ENCODE data around the gene RAB7B.

Gene RAB7B

DNA sequence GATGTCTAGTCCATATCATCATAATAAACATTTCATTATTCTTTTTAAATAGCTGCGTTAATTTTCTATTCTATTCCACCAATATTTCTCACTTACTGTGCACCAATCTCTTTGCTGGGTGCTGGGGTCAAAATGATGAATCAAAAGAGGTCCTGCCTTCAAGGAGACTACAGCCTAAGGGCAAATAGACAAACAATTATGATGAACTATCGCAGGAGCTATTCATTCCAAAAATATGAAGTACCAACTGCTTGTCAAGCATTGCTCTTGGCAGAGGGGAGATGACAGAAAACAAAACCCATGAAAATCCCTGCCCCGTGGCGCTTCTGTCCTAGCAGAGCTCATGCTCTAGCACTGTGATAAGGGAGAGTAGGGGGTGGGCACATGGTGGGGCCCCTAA is 31.1 kb downstream of the RAB7B start:
- no peak for DNase-seq

DNA sequence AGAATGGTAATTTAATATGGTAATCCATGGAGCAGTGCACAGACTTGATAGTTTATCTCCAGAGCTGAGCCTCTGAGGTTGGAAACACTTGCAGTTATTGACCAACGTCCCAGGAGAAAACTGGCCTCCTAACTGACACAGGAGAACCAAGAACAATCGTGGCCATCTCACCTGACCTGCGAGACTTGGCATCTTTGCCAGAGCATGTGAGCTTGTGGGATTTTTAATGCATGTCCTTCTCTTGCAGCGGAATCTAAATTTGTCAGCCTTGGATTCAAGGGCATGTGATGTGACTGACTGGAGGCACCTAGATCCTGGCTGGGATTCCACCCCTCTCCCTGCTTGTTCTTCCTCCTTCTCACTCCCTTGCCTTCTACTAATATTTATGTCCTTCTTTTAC is 32.1 kb downstream of the RAB7B start:
- no peak for DNase-seq

DNA sequence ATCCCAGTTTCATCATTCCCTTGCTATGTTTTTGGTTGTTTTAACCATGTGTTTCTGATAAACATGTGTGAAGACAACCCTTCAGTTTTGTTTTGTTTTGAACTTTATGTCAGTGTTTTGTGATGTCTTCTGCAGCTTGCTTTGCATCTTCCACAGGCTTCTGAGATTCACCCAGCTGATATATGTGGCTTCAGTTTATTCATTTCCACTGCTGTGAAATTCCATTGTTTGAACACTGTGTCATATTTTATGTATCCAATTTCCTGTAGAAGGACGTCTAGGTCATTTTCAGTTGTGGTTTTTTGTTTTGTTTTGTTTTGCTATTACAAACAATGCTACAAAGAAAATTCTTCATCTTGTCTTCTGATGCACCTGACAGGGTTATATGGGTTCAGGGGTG is 32.7 kb downstream of the RAB7B start:
- DNase-seq = no peak

DNA sequence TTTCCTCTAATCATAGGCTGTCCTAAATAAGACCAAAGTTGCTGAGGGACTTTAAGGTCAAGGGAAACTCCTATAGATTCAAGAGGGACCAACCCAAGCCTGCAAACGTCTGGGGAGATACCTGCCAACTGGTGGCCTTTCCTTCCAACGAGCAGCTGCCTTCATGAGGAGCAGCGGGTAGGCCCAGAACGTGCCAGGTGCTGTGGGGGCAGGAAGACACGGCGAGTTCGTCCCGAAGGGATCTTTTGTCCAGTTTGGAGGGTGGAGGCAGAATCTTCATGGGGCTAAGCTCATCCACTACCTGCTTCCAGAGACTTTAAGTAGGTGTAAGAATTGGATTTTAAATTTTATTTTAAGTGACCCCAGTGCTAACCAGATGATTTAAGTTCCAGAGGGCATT is 34.0 kb downstream of the RAB7B start:
- no peak for DNase-seq

DNA sequence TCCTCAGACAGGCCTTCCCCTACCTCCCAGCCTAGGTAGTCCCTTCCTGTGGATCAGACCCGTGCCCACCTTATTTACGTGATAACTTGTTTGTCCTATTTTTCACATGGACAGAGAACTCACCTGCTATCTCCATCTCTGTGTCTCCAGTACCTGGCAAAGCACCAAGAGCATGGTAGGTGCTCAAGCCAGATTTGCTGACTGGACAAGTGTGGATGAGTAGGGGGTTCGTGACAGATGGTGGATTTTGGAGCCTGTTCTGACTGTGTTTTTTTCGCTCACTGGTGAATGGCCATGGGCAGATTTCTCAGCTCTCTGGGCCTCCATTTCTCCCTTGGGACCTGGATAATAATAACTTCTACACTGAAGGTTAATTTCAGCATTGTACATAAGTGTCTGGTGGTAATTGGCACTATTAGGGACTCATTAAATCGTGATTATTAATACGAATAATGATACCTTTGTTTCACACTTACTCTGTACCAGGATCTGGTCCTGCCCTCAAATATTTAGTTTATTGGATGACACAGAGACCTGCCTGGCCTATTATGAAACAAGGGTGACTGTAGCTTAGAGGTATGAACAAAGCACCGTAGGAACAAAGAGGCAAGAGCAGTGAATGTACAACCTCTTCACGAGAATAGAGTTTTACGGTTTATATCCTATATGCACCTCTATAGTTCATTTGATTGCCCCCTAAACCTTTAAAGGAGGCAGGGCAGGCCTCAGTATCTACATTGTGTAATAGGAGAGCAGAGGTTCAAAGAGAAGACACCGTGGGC is 35.5 kb downstream of the RAB7B start:
- DNase-seq = no peak

DNA sequence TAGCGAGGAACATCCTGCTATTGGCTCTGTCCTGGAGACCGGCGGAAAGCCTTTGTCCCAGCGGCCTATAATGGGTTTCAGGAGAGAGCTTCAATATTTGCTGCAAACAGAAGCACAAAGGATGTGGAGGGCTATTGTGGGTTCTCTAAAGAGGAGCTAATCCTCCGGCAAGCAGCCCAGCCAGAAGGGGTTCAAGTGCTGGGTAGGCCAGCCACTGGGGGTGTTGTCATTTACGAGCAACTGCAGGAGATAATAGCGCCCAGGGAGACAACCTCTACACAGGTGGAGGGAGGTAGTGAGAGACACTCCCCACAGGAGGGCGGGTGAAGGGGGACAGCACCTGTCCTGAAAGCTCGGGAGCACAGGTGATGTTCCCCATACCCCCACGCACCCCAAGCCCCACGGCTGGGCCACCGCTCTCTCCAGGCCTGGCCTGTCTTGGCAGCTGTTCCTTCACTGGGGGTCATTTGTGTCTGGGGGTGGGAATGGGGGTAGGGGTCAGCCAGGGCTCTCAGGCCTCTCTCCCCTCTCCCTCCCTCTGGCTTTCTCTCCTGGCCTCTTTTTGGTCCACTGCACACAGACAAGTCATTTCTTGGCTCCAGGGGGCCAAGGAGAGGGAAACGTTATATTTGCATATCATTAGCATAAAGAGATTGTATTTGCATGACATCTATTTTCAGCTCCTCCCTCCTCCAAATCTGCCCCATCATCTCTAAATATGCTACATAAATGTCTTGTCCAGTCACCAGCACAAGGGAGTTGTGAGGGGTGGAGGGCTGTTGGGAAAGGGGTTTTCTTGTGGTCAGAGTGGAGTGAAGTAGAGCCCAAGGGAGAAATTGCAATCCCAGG is 37.9 kb downstream of the RAB7B start:
- DNase-seq = no peak

DNA sequence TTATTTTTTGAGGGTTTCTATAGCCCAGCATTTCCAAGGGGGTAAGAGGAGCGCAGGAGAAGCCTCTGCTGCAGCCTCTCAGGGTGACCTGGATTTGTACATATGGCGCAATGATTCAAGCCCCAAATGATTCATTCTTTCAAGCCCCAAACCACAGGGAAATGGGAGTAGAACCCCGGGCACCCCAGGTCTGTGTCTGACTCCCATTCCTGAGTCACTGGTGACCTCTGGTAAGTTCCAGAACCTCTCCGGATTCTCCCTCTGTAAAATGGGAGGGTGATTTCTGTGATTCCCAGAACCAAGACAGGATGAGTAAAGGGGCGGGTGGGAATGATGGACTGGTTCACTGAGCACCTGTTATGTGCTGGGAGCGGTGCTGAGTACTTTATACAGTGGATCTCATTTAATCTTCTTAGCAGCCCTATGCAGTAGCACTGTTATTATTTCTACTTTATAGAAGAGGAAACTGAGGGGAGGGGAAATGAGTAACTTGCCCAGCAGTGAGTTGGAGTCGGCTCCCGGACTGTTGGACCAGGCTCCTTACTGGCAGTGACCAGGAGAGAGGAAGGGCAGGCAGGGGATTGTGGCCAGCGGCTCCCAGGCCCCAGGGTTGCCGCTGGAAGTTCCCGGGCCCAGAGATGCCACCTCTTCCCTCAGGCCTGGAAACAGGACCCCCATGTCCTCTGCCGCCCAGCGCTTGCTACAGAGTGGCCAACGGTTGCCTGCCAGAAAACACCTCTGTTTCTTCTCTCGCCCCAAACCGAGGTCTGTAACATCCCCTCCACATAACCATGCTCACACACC is 39.6 kb downstream of the RAB7B start:
- DNase-seq = no peak

DNA sequence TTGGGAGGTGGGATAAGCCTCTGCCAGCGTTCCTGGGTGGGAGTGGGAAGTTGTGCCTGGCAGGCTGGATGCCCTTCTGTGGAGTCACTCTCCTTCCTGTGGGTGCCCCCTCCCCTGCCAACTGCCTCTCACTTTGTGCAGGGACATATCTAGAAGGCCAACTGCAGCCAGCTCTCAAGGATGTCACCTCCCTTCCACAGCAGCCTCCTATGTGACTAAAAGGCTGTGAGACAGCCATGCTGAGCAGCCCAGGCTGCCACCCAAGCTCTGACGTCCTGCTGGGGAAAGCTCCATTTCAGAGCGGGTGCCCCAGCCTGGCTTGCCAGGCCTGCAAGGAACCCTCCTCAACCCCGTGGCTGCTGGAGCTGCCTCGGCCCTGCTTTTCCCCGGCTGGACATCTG is 40.4 kb downstream of the RAB7B start:
- no peak for DNase-seq

DNA sequence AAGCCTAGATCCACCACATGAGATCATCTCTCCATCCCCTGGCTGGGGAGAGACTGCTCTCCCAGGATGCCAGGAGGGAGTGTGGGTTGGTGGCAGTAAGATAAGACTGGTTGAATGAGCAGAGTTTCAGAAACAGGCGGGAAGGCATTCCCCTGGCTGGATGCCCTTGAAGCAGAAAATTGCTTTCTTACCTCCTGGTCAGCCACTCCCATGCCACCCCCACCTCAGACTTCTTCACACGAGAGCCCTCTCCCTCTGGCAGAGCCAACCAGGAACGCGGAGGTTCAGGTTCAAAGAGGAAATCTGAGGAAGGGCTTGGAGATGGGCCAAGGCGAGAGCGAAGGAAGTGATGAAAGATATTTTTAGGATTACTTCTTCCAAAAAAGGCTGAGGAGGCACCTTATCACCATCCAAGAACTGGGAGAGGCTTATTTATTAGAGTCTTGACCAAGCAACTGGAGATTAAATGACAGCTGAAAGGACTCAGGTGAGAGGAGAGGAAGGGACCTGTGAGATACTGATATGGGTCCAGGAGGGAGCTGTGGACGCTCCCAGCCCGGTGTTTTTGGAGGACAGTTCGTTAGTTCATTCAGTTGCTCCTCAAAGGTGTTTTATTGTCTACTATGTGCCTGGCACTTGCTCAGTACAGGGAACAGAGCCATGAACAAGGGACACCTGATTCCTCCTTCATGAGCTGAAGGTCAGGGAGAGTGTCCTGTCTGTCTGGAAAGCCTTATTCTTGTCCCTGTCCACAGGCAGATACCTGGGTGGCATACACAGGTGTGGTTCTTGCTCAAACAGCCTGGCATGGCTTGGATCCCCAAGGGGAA is 41.0 kb downstream of the RAB7B start:
- DNase-seq = no peak

DNA sequence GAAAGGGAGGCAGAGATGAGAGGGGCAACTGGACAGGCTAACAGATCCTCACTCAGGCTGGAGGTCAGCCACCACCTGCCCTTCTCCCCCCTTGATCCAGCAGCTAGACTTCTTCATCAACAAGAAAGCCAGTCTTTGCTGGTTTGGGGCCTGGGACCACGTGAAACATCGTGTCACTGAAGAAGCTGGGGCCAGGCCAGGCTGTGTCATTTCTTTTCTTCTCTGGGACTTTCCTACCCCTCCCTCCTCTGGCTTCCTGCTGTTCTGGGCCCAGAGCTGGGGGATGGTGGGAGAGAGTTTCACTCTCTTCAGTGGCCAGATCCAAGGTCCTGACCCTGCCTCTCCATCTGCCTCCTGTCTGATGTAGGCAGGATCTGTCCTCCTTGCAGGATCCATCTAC is 41.8 kb downstream of the RAB7B start:
- DNase-seq = no peak

DNA sequence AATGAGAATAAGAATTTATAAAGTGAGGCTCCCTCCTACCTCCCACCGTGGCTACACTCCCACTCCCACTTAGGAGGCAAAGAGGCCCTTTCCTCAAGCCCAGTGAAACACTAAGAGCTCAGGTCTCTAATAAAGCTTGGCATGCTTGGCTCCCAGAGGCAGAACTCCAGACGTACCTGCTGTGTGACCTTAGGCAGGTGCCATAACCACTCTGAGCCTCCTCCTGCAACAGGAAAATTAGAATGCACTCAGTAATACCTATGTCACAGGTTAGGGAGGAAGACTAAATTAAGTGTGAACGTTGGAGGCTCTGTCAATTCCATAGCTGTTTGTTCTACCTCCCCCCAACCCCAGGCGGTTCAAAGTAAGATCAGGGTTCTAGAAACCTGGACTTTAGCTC is 43.4 kb downstream of the RAB7B start:
- no peak for DNase-seq

DNA sequence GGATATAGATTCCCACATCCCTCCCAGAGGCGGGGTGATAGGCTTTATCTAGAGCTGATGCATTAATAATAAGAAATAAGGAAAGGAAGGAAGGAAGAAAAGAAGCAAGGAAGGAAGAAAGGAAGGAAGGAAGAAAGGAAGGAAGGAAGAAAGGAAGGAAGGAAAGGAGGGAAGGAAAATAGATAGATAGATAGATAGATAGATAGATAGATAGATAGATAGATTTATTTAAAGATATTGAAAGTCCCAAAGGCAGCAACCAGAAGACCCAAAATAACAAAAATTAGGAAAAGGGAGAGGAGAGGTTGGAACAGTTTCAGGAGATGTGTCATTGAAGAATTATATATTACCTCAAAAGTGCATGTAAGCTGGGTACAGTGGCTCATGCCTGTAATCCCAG is 47.7 kb downstream of the RAB7B start:
- DNase-seq = no peak

DNA sequence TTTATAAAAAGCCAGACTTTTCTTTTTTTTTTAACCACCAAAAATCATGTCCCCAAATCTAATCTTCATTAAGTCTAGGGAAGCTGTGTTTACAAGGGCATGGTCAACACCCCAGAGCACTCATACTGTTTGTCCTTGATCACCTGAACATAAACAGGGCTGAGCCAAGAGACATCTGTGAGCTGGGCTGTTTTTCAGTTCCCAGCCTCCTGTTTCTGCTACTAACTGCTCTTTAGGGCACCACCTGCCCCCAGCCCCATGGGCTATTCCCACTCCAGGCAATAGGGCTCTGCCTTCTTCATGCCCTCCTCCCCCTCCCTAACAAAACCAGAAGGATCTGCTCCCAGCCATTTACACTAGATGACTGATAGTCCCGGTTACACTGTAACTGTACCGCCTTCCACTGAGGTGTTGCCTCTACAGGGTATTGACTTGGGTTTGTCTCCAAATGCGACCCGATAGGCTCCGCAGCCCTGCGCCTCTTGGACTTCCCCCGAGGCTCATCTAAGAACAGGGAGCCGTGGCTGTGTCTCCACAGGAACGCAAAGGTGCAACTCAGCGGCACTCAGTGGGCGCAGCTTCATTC is 48.3 kb downstream of the RAB7B start:
- DNase-seq = no peak

DNA sequence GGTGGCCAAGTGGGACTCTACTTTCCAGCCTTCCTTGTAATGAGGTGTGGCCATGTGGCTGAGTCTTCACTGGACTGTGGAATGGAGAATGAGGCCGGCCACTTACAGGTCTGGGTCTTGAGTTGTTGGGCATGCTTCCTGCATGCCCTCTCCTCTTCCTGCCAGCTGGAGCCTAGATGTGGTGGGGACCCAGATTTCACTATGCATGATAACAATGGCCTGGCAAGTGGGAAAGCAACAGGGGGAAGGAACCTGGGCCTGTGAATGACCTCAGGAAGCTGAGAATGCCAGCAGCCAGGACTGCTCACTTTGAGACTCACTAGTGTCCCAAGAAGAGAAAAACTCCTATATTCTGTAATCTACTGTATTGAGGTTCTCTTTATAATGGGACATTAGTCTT is 51.4 kb downstream of the RAB7B start:
- no peak for DNase-seq

DNA sequence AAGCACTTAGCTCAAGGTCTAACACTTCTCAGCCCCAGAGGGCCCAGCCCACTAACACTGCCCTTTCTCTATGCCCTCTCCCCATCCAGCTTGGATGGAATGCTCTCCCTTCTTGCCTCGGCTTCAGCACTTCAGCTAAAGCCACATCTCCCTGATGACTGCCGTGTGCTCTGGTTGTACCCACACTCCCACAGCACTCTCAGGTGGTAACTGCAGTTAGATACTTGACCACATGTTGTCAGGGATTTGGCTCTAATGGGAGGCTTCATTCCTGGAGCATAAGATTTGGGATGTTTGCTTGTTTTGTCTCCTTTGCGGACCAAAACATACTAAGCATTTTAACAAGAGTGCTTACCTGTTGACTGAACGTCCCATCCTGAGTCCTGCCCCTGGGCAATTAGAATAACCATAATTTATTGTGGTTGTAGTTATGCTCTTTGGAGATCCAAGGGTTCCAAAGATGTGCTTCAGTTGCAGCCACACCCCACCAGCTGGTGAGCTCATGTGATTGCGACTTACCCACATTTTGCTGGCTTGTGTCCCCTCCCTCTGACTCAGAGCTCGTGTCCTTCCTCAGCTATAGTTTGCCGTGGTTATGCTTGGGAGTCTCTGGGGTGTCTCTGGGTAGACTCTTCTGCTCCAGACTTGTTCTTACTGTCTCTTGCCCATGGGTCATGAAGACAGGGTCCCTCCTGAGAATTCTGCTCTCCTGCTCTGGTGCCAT is 52.2 kb downstream of the RAB7B start:
- DNase-seq = no peak

DNA sequence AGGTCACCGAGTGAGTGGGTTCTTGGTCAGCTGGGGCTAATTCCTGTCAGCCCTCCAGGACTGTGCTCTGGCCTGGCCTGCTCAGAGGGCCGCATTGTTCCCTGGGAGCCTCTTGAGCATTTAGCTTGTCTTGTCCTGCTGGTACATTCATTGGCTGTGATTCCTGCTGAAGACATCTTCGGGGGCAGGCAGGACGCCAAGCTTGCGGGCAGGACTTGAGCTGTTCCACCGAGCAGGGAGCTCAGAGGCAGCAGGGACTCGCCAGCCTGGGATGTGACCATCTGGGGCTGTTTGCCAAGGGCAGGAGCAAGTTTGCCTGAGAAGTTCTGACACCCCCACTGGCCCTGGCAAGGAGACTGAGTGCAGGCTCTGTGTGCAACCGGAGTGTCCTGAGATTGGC is 52.9 kb downstream of the RAB7B start:
- DNase-seq = no peak

DNA sequence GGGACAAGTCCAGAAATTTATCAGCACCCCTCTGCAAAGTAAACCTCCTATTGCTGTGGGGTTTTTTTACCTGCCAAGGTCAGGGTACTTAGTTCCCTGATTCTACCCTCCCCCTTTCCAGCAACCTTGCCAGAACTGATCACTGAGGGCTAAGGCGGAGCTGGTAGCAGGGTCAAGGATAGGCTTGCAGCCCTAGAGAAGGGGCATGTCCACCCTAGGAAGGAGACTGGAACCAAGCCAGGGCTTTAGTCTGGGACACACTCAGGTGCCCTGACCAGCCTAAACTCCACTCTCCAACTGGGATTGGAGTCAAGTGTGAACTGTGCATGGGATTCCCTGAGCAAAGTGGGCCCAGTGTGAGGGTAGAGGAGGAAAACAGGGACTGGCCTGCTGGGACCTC is 53.4 kb downstream of the RAB7B start:
- DNase-seq = no peak

DNA sequence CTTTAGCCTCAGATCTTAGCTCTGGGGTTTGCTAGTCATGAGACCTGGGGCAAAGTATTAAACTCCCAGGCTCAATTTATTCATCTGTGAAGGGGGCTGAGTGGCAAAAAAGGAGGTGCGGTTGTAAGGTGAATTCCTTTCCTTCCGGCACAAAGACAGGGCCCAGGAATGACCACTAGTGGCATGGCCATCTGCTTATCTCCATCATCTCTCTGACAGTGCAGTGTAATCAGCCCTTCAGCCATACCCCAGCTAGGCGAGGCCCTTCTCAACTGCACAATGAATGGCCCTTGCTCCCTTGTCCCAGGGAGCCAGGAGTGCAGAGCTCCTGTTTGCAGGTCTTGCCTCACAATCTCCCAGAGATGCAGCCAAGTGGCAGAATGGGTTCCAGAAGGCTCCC is 54.3 kb downstream of the RAB7B start:
- no peak for DNase-seq

DNA sequence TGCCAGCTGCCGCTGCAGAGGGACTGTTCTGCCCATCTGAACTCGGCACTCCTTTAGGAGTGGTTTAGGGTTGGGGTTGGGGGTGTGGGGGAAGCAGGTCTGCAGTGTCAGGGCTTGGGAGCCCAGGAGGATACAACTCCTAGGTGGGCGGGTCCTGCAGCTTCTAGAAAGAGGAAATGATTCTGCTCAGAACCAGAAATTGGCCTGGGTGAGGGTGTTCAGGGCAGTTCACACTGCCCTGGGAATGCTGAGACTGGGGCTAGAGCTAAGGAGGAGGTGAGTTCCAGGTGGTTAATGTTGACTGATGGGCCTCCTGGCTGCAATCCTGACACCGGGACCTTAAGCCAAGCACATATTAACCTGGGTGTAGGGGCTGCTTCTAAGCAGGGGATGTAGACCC is 55.2 kb downstream of the RAB7B start:
- DNase-seq = no peak

DNA sequence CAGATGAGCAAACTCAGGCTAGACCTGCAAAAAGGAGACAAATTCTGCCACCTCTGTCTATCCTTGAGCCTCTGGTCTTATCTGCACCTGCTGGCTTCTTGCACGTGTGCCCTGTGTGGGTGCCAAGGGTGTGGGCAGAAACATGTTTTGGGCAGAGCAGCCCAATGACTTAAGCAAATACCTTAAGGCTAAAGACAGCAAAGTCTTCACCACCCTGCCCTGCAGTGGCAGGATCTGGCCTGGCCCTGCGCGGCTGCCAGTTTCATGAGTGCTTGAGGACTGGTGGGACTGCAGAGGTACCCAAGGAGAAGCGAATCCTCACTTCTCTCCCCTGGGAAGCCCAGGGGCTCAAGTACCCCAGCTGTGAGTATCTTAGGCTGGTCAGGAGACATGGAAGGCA is 56.2 kb downstream of the RAB7B start:
- DNase-seq = no peak

DNA sequence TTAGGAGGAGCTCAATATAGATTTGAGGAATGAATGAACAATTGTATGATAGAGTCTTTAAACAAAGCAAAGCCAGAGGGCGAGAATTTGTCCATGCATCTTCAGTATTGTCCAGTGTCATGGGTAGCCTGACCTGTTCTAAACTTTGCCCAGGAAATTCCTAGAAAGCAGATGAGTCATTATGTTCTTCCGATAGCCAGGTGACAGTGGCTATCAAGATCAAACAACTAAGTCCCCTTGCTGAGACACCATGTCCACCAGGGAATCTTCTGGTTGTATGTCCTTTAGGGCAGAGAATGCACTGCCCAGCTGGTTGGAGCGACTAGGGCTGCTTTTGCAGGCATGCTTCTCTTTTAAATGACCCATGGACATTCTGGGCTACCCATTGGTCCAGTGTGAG is 58.1 kb downstream of the RAB7B start:
- DNase-seq = no peak

DNA sequence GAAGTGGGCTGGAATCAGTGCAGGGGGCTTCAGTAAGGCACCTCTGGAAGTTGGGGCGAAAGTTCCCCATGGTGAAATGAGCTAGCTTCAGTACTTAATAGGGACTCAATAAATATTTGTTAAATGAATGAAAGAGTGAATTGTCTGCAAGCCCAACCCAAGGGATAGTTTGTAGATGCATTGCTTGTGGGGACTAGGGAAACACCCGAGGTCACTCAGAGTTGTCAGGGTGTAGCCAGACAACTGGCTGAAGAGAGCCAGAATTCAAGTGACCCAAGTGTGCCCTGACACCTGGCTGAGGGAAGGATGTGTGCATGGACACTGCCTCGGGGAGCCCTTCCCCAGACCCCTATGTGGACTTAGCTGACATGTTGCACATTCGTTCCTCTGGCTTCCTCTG is 58.7 kb downstream of the RAB7B start:
- no peak for DNase-seq
